Jurkat, Clone E6-1 (cell line): ENCODE measurements around the gene PAK4.

ENCODE experiments used
- DNase-seq: peaks from one replicate; pipeline ENCODE4 v3.0.0-alpha.2; 2011; ENCODE audit warnings: low read depth, low spot score
- H3K4me3 ChIP-seq: 2 replicates; pipeline ENCODE4 v1.5.1; 2011; ENCODE audit warnings: mild to moderate bottlenecking, low read length, control low read depth, moderate library complexity

PAK4 gene

GRCh38 chr19:39172700-39173501 is 47.3 kb downstream of the PAK4 start:
- DNase-seq: no peak
- no peak overlapping the region for H3K4me3 ChIP-seq

DNA sequence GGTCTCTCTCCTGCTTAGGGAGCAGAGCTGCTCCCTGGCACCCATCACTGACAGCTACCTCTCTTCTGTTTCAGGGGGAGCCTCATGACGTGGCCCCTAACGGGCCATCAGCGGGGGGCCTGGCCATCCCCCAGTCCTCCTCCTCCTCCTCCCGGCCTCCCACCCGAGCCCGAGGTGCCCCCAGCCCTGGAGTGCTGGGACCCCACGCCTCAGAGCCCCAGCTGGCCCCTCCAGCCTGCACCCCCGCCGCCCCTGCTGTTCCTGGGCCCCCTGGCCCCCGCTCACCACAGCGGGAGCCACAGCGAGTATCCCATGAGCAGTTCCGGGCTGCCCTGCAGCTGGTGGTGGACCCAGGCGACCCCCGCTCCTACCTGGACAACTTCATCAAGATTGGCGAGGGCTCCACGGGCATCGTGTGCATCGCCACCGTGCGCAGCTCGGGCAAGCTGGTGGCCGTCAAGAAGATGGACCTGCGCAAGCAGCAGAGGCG is 48.0 kb downstream of the PAK4 start:
- H3K4me3 ChIP-seq: no peak overlapping the region
- DNase-seq: no peak

DNA sequence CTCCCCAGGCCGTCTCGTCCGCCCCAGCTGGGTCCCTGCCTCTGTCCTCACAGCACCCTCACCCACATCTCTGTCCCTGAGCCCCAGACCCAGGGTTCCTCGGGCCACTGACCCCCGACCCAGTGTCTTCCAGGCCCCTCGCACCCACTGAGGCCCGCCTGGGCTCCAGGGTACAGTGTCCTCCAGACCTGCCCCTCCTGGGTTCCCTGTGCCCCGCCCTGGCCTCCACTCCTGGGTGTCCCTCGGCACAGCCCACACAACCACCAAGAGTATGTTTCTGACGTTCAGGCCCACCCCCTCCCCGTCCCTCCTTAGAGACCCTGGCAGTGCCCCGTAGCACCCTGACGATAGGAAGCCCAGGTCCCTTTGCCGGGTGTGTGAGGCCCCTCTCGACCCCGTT is 48.6 kb downstream of the PAK4 start:
- no peak overlapping the region for H3K4me3 ChIP-seq
- no peak for DNase-seq

GRCh38 chr19:39174558-39175544 is 49.3 kb downstream of the PAK4 start:
- no peak for DNase-seq
- H3K4me3 ChIP-seq: no peak overlapping the region

DNA sequence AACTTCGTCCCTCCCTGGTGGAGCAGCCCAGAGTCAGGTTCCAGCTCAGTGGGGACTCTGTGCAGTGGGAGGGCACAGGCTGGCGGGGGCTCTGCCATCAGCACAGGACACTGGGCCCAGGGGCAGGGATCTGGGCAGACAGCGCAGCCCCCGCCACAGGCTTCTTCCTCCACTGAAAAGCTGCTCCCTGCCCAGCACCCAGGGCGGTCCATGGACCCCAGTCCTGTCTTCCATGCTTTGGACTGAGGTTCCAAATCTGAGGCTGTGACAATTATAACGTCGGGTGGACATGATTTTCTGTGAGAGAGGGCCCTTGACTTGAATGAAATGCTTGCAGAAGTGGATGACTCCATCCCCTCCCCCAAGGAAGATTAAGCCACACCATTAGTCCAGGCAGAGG is 50.0 kb downstream of the PAK4 start:
- no peak overlapping the region for H3K4me3 ChIP-seq
- DNase-seq: no peak

DNA sequence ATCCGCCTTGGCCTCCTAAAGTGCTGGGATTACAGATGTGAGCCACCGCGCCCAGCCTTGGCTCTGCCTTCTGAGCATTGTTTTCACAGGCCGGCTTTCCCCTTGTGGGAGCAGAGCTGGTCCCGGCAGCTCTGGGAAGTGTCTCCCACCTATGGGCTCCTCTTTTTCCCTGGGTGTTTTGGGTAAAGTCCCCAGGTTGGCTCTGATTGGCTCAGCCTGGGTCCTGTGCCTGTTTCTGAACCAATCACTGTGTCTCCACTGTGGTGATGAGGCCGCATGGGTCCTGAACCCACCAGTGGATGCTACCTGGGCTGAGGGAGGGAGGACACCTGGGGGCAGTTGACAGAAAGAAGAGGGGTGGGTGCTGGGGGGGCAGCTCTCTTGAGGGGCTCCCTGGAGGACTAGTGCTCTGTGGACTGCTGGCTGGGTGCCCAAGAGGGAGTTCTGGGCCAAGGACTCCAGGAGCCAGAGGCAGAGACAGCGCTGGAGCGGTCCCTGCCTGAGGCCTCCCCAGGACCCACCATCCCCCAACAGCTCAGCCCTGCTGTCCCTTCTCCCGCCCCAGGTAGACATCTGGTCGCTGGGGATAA is 51.6 kb downstream of the PAK4 start:
- no peak overlapping the region for H3K4me3 ChIP-seq
- no peak for DNase-seq

- no peak overlapping the region for H3K4me3 ChIP-seq
Observed at GRCh38 chr19:39177736-39178135, 52.1 kb downstream of the PAK4 start.

GRCh38 chr19:39178296-39179006 is 52.9 kb downstream of the PAK4 start:
- DNase-seq: no peak
- H3K4me3 ChIP-seq: no peak overlapping the region

More at GRCh38 chr19:39177736-39178135, 52.1 kb downstream of the PAK4 start:
- DNase-seq: no peak

- DNase-seq: no peak
Observed at GRCh38 chr19:39179754-39180153, 54.2 kb downstream of the PAK4 start.

GRCh38 chr19:39180749-39181148 is 55.2 kb downstream of the PAK4 start:
- DNase-seq: no peak

More at GRCh38 chr19:39179754-39180153, 54.2 kb downstream of the PAK4 start:
- no peak overlapping the region for H3K4me3 ChIP-seq

DNA sequence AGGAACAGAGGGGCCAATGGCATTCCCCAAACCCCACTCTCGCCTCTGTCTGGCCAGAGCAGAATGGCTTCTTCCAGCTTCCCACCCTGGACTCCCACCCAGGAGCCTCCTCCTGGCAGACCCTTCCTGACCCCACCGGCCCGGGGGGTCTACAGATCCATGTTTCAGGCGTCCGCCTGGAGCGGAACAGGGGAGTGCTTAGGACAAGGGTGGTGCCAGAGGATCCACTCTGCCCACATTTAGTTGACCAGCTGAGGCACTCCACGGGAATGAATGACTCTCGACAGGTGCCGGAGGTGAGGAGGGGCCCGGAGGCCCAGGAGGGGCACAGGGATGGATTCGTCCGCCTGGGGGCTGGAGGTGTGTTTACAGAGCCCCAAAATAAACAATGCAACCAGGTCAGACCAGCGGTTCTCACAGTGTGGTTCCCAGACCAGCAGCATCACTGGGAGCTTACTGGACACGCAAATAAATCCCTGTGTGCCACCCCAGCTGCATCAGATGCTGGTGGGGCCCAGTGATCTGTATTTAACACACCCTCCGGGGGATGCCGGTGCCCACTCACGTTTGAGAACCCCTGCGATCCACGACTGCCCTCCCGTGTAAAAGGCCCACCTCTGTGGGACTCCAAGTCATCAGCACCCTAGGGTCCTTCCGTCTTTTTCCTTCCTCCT is 56.1 kb downstream of the PAK4 start:
- no peak for DNase-seq
- H3K4me3 ChIP-seq: no peak overlapping the region

More at GRCh38 chr19:39180749-39181148, 55.2 kb downstream of the PAK4 start:
- no peak overlapping the region for H3K4me3 ChIP-seq

DNA sequence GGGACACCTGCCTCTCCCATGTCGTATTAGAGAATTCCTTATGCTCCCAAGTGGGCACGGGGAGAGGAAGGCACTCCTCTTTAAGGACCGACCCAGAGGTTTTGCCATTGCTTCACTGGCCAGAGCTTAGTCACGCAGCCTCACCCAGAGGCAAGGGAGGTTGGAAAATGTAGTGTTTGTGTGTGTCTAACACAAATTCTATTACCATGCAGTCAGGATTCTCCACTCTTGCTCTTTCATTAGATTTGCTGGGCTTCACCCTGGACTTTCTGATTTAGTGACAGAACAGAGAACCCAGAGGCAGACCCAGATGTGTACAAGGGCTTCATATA is 56.6 kb downstream of the PAK4 start:
- DNase-seq: no peak
- H3K4me3 ChIP-seq: no peak overlapping the region

DNA sequence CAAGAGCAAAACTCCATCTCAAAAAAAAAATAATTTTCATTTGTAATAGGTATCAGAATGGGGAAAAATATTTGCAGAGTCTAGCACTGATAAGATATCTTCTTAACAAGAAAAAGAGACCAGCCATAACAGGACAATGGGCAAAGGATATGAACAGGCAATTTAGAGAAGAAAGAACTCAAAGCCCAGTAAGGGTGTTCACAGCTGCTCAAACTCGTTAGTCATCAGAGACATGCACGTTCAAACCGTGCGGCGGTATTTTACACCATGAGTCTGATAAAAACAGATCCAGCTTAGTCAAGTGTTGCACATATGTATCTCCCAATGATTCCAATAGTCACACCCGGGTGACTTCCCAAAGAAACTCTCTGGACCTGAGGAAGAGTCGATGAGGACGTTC is 57.5 kb downstream of the PAK4 start:
- no peak for DNase-seq
- no peak overlapping the region for H3K4me3 ChIP-seq

- no peak overlapping the region for H3K4me3 ChIP-seq
- DNase-seq: no peak
Observed at GRCh38 chr19:39186391-39186790, 60.8 kb downstream of the PAK4 start.

- no peak overlapping the region for H3K4me3 ChIP-seq
- DNase-seq: no peak
Observed at GRCh38 chr19:39187552-39187943, 62.0 kb downstream of the PAK4 start.

DNA sequence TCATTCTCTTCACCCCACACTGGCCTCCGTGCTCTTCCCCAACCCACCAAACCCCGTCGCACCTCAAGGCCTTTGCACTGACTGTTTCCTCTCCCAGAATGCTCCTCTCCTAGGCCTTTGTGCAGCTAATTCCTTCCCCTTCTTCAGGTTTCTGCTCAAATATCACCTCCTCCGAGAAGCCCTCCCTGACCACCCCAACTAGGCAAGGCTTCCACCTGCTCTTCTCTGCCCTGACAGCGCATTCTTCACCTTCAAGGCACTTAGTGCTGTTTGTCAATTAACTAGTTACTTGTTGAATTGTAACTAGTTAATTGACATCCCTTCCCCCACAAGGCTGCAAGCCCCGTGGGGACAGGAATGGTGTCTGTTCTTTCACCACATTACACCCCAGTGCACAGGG is 63.4 kb downstream of the PAK4 start:
- no peak for DNase-seq
- no peak overlapping the region for H3K4me3 ChIP-seq

- H3K4me3 ChIP-seq: no peak overlapping the region
- no peak for DNase-seq
Observed at GRCh38 chr19:39190768-39191167, 65.2 kb downstream of the PAK4 start.

- H3K4me3 ChIP-seq: no peak overlapping the region
- DNase-seq: no peak
Observed at GRCh38 chr19:39192846-39193245, 67.3 kb downstream of the PAK4 start.

- no peak overlapping the region for H3K4me3 ChIP-seq
- DNase-seq: no peak
Observed at GRCh38 chr19:39193803-39194202, 68.2 kb downstream of the PAK4 start.
